HepG2 (cell line): ENCODE data around the gene UNC5B. TPM values are rescaled to one million over a fixed set of nuclear protein-coding genes. Genes with fewer than 3 reads are reported as not detected.

ENCODE experiments used
- ATAC-seq: fragments of 200-7000 bp; cut with Tn5 transposase; 3 replicates; pipeline ENCODE4 v1.9.1; 2020; ENCODE audit warnings: mild to moderate bottlenecking, moderate library complexity
- BruUV-seq: library from RNA; stranded (reverse); fragments of 400-500 nt; replicated peaks from 2 replicates; lab custom pipeline; 2021; lab: Mats Ljungman, UMichigan
- CTCF ChIA-PET: fragments of 300-600 bp; formaldehyde crosslinking; extraction: SDS; loops from one replicate; lab custom pipeline; 2021; ENCODE audit warnings: low total read pairs, inconsistent platforms, low intra/inter-chr PET ratio; lab: Yijun Ruan, JAX
- POLR2A ChIA-PET: fragments of 350-600 bp; sonication (Branson Sonifier 250); formaldehyde crosslinking; loops from one replicate; lab custom pipeline; 2020; ENCODE audit warnings: antibody characterized with exemption, inconsistent platforms; lab: Yijun Ruan, JAX
- DNase-seq: peaks from one replicate; pipeline ENCODE4 v3.0.0-alpha.2; 2015; ENCODE audit warnings: low spot score
- FAIRE-seq: peaks from 3 replicates; lab custom pipeline; 2011; peaks lifted over from hg19 to GRCh38; lab: Jason Lieb, UNC
- H2AFZ ChIP-seq: one replicate; pipeline ENCODE4 v1.6.1; 2011; ENCODE audit warnings: low read length, inconsistent platforms
- H3K27ac ChIP-seq: fragments of 300-600 bp; 3 replicates; pipeline ENCODE4 v1.8.0; 2011; ENCODE audit warnings: mixed run types, mild to moderate bottlenecking, mixed read lengths, low read length, inconsistent platforms; ENCODE audit not compliant: insufficient read depth; ENCODE audit errors: extremely low read length
- H3K27me3 ChIP-seq, 2 experiments: fragments of 200-600 bp in 1 of 2; 2 replicates in 1 of 2; 3 replicates in 1 of 2; pipeline versions ENCODE4 v1.6.0 to v1.8.0; 2011; ENCODE audit warnings: low read length in 2 of 2, mild to moderate bottlenecking in 2 of 2, moderate library complexity in 2 of 2, inconsistent platforms in 1 of 2; ENCODE audit not compliant: insufficient read depth in 2 of 2, control insufficient read depth in 1 of 2
- H3K36me3 ChIP-seq, 2 experiments: fragments of 200-600 bp in 1 of 2; replicated peaks in 1 of 2; 2 replicates in 1 of 2; 3 replicates in 1 of 2; pipeline versions ENCODE4 v1.5.1 to v1.8.0; 2011; ENCODE audit warnings: low read length in 2 of 2, inconsistent platforms in 1 of 2; ENCODE audit not compliant: insufficient read depth in 2 of 2, control insufficient read depth in 1 of 2
- H3K4me1 ChIP-seq: 2 replicates; pipeline ENCODE4 v1.5.1; 2012; ENCODE audit warnings: low read length, inconsistent platforms; ENCODE audit not compliant: insufficient read depth
- H3K4me2 ChIP-seq: 2 replicates; pipeline ENCODE4 v1.6.0; 2011; ENCODE audit warnings: low read depth, low read length, inconsistent platforms
- H3K4me3 ChIP-seq, 3 experiments: fragments of 200-600 bp in 1 of 3; sonication (generic), shearing (Covaris generic) in 1 of 3; replicated peaks in 1 of 3; 2 replicates each; pipeline ENCODE4 v1.5.1; 2011 to 2016; ENCODE audit warnings: low read length in 3 of 3, inconsistent platforms in 2 of 3, low read depth in 2 of 3, mild to moderate bottlenecking in 2 of 3, control low read depth in 1 of 3, mixed read lengths in 1 of 3; ENCODE audit not compliant: insufficient read depth in 1 of 3
- H3K79me2 ChIP-seq: one replicate; pipeline ENCODE4 v1.6.1; 2011; ENCODE audit warnings: low read length, inconsistent platforms; ENCODE audit not compliant: insufficient read depth
- H3K9ac ChIP-seq: 2 replicates; pipeline ENCODE4 v1.6.0; 2011; ENCODE audit warnings: mild to moderate bottlenecking, low read depth, low read length, inconsistent platforms; ENCODE audit not compliant: insufficient read depth
- H3K9me3 ChIP-seq: 2 replicates; pipeline ENCODE4 v1.5.1; 2012; ENCODE audit warnings: mild to moderate bottlenecking, low read length
- H4K20me1 ChIP-seq: 2 replicates; pipeline ENCODE4 v1.6.0; 2011; ENCODE audit warnings: inconsistent platforms, mild to moderate bottlenecking, low read length, moderate library complexity; ENCODE audit not compliant: insufficient read depth
- HMG20A ChIP-seq: IDR thresholded peaks from 2 replicates; pipeline ENCODE4 v1.6.1; 2016; ENCODE audit warnings: borderline replicate concordance
- ISX ChIP-seq: sonication (generic); formaldehyde crosslinking; conservative IDR thresholded peaks from 2 replicates; pipeline ENCODE4 v1.5.0; 2020; ENCODE audit warnings: missing genetic modification reagents
- PAF1 ChIP-seq: IDR thresholded peaks from 2 replicates; pipeline ENCODE4 v1.6.1; 2016; ENCODE audit warnings: missing genetic modification reagents, missing compliant biosample characterization
- STAG1 ChIP-seq: sonication (generic); formaldehyde crosslinking; IDR thresholded peaks from 2 replicates; pipeline ENCODE4 v1.4.0; 2020; ENCODE audit warnings: missing genetic modification reagents
- ZNF138 ChIP-seq: sonication (generic); formaldehyde crosslinking; IDR thresholded peaks from 2 replicates; pipeline ENCODE4 v1.5.0; 2020; ENCODE audit warnings: mild to moderate bottlenecking, low read depth, missing genetic modification reagents
- ZNF17 ChIP-seq: sonication (generic); formaldehyde crosslinking; IDR thresholded peaks from 2 replicates; pipeline ENCODE4 v1.5.0; 2020; ENCODE audit warnings: mild to moderate bottlenecking, missing genetic modification reagents
- ZNF253 ChIP-seq: sonication (generic); formaldehyde crosslinking; IDR thresholded peaks from 2 replicates; pipeline ENCODE4 v1.8.0; 2022; ENCODE audit warnings: mild to moderate bottlenecking, missing genetic modification reagents, borderline replicate concordance
- ZNF484 ChIP-seq: sonication (generic); formaldehyde crosslinking; IDR thresholded peaks from 2 replicates; pipeline ENCODE4 v1.5.1; 2020; ENCODE audit warnings: mild to moderate bottlenecking, low read depth, missing genetic modification reagents, borderline replicate concordance
- ZNF747 ChIP-seq: sonication (generic); formaldehyde crosslinking; IDR thresholded peaks from 2 replicates; pipeline ENCODE4 v1.8.1; 2023; ENCODE audit warnings: missing genetic modification reagents, mild to moderate bottlenecking, borderline replicate concordance
- WGBS: methylation state at CpG from one replicate; pipeline ENCODE4 v1.1.6; 2017; ENCODE audit warnings: low lambda C conversion rate; 5-methylcytosine and 5-hydroxymethylcytosine counted together
- in situ Hi-C: cut with HindIII; loops from 2 replicates; pipeline ENCODE4 v1.10.0; 2017; ENCODE audit warnings: low pct_unique_long_range_greater_than_20kb; ENCODE audit not compliant: extremely low pct_ligation_motif_present
- intact Hi-C: fragments of 100-400 bp; cut with micrococcal nuclease; formaldehyde crosslinking; loops from one replicate; pipeline ENCODE4 v1.10.0; 2022; ENCODE audit not compliant: unreplicated experiment
- polyA plus RNA-seq, 8 experiments: library from polyadenylated mRNA; depleted of rRNA in 3 of 8; stranded (reverse) in 7 of 8; unstranded in 1 of 8; fragments of >200 nt; fragmentation: Illumina TruSeq in 4 of 8; extraction: Trizol in 4 of 8; gene quantifications; 2 replicates each; pipeline versions ENCODE4 v1.2.1 to v1.2.3, GENCODE V29; 2011 to 2016; ENCODE audit warnings: low read depth in 4 of 8, missing spikeins in 1 of 8, mixed read lengths in 1 of 8; ENCODE audit not compliant: insufficient read depth in 1 of 8
- total RNA-seq, 5 experiments: library from RNA; depleted of rRNA; stranded (reverse); fragments of >200 nt; fragmentation: Illumina TruSeq; extraction: Trizol; gene quantifications; 2 replicates each; pipeline ENCODE4 v1.2.3, GENCODE V29; 2016; ENCODE audit warnings: low read depth in 1 of 5
- TF ChIP-seq, protein P1 (sequence below): sonication (generic); formaldehyde crosslinking; IDR thresholded peaks from 2 replicates; pipeline ENCODE4 v1.5.0; 2020; ENCODE audit warnings: mild to moderate bottlenecking, missing genetic modification reagents, moderate library complexity
- TF ChIP-seq, protein P2 (sequence below): sonication (generic); formaldehyde crosslinking; IDR thresholded peaks from 2 replicates; pipeline ENCODE4 v1.8.0; 2022; ENCODE audit warnings: missing genetic modification reagents, low read depth, mild to moderate bottlenecking, borderline replicate concordance
- TF ChIP-seq, protein P3 (sequence below): sonication (generic); formaldehyde crosslinking; IDR thresholded peaks from 2 replicates; pipeline ENCODE4 v1.4.0; 2020; ENCODE audit warnings: missing genetic modification reagents
- TF ChIP-seq, protein P4 (sequence below): IDR thresholded peaks from 2 replicates; pipeline ENCODE4 v1.6.1; 2012; ENCODE audit warnings: inconsistent platforms

The UNC5B gene
- total and polyA plus RNA-seq, 2 of the 13 experiments (the other 11 are each of a cell fraction or from before 2014, with no cell fraction given), result 0.07 TPM

DNA sequence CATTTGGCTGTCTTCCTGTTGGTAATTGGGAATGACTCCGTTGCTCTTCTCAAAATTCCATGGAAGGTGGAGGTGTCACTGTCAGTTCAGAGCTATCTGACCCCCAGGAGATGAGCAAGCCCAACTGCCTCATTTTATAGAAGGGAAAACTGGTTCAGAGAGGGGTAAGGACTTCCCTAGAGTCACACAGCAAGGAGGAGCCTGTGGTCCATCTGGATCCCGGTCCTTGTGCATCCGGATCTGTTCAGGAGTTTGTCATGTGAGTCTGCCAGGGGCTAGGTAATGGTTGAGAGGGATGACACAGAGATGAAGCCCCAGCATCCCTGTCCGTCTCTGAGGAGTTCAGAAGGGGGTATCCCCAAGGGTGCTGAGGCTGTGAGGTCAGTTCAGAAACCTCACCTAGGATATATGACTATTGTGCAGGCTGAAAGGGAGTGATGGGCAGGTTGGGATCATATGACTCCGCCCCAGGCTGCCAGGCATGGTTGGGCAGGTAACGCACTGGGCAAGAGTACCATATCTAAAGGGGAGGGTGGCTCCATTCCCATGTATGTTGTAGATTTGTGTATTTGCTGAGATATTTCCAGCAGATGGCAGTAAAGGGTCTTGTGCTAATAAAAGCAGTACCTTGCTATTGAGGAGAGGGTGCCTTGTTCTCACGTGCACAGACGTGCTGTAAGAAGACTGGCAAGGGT lies 90.7 kb downstream of the UNC5B start:
- DNase-seq (peak; percentile 65), ATAC-seq (peak; percentile 82), FAIRE-seq (peak; percentile 57)
- in situ Hi-C loops, result no loop called here
- H3K36me3 ChIP-seq, result no peaks in the 10 kb centered on the region
- no peak overlapping the region for H2AFZ ChIP-seq
- H3K4me1 ChIP-seq, result peaks cover 9% of the 10 kb centered on the region; the same call in 1 of the 2 replicates
- H3K79me2 ChIP-seq, result no peaks in the 10 kb centered on the region
- no peaks in the 10 kb centered on the region for H3K9me3 ChIP-seq
- ChIA-PET POLR2A (no interaction called here), CTCF (interaction anchor here (0.7 to 1.2 kb wide), 3 partner anchors 81 to 406 kb away, joined by 3 to 5 read pairs (median 4); no protein-coding TSS in a partner anchor)
- peaks cover 2 to 13% of the 10 kb centered on the region in 2 experiments; a peak in 2 of 5 replicates for H3K27me3 ChIP-seq
- H3K4me2 ChIP-seq, result no peak overlapping the region
- no peak overlapping the region for H3K4me3 ChIP-seq
- WGBS, result 17% methylated on average over 6 of the region's 8 CpGs
- BruUV-seq, result no TSS peak
- TF ChIP-seq, protein P1, sequence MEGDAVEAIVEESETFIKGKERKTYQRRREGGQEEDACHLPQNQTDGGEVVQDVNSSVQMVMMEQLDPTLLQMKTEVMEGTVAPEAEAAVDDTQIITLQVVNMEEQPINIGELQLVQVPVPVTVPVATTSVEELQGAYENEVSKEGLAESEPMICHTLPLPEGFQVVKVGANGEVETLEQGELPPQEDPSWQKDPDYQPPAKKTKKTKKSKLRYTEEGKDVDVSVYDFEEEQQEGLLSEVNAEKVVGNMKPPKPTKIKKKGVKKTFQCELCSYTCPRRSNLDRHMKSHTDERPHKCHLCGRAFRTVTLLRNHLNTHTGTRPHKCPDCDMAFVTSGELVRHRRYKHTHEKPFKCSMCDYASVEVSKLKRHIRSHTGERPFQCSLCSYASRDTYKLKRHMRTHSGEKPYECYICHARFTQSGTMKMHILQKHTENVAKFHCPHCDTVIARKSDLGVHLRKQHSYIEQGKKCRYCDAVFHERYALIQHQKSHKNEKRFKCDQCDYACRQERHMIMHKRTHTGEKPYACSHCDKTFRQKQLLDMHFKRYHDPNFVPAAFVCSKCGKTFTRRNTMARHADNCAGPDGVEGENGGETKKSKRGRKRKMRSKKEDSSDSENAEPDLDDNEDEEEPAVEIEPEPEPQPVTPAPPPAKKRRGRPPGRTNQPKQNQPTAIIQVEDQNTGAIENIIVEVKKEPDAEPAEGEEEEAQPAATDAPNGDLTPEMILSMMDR (CRISPR knock-in tag), result peak; percentile 69
- TF ChIP-seq ZNF484 (CRISPR knock-in tag), result no peak
- peak; percentile 63 for TF ChIP-seq STAG1 (CRISPR knock-in tag)
- 0 out of 2 replicates have a peak, but pooled peaks cover 3% of the 10 kb centered on the region for H4K20me1 ChIP-seq
- intact Hi-C loops, result no loop called here
- H3K27ac ChIP-seq, result no peak overlapping the region
- no peak overlapping the region for H3K9ac ChIP-seq

DNA sequence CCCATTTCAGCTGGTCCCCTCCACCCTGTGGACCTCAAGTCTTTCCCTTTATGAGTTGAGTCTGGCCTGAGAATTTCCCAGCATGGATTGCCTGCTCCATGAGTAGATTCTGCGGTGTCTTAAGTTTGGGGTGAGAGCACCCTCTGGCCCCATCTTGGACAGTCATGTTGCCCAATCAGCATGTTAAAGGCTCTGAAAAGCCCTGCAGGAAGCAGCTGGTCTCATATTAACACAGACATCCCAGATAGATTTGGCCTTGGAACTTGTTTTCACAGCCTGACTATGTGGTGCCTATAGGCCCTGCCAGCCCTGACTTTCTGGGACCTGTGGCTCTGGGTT lies 91.2 kb downstream of the UNC5B start:
- no peaks in the 10 kb centered on the region for H3K9me3 ChIP-seq
- H3K4me2 ChIP-seq, result no peak overlapping the region
- no peak overlapping the region for H3K4me3 ChIP-seq
- no peak for DNase-seq
- no TSS peak for BruUV-seq
- in situ Hi-C loops, result no loop called here
- 0 out of 2 replicates have a peak, but pooled peaks cover 3% of the 10 kb centered on the region for H4K20me1 ChIP-seq
- H2AFZ ChIP-seq, result no peak overlapping the region
- H3K4me1 ChIP-seq, result peaks cover 11% of the 10 kb centered on the region; the same call in 1 of the 2 replicates
- FAIRE-seq, result no peak
- CTCF ChIA-PET, result interaction anchor here (0.7 to 1.2 kb wide), 3 partner anchors 80 to 405 kb away, joined by 3 to 5 read pairs (median 4); no protein-coding TSS in a partner anchor
- no peak overlapping the region for H3K27ac ChIP-seq
- H3K27me3 ChIP-seq, result peaks cover 2 to 13% of the 10 kb centered on the region in 2 experiments; a peak in 2 of 5 replicates
- WGBS, result 0% methylated on average over 1 of the region's 1 CpG
- POLR2A ChIA-PET, result no interaction called here
- no peaks in the 10 kb centered on the region for H3K36me3 ChIP-seq
- H3K9ac ChIP-seq, result no peak overlapping the region
- intact Hi-C loops, result no loop called here
- no peak for ATAC-seq
- no peaks in the 10 kb centered on the region for H3K79me2 ChIP-seq
- TF ChIP-seq PAF1 (CRISPR knock-in tag) (no peak), ZNF253 (CRISPR knock-in tag) (no peak), ZNF747 (no peak), ZNF17 (CRISPR knock-in tag) (no peak), STAG1 (CRISPR knock-in tag) (no peak), HMG20A (no peak), ZNF138 (CRISPR knock-in tag) (no peak), ISX (CRISPR knock-in tag) (no peak)
- TF ChIP-seq, protein P2, sequence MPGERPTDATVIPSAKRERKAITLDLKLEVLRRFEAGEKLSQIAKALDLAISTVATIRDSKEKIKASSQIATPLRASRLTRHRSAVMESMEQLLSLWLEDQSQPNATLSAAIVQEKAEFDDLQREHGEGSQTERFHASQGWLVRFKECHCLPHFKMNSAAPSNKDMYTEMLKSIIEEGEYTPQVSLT (CRISPR knock-in tag), result no peak
- TF ChIP-seq, protein P3, sequence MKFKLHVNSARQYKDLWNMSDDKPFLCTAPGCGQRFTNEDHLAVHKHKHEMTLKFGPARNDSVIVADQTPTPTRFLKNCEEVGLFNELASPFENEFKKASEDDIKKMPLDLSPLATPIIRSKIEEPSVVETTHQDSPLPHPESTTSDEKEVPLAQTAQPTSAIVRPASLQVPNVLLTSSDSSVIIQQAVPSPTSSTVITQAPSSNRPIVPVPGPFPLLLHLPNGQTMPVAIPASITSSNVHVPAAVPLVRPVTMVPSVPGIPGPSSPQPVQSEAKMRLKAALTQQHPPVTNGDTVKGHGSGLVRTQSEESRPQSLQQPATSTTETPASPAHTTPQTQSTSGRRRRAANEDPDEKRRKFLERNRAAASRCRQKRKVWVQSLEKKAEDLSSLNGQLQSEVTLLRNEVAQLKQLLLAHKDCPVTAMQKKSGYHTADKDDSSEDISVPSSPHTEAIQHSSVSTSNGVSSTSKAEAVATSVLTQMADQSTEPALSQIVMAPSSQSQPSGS (CRISPR knock-in tag), result no peak
- TF ChIP-seq, protein P4, sequence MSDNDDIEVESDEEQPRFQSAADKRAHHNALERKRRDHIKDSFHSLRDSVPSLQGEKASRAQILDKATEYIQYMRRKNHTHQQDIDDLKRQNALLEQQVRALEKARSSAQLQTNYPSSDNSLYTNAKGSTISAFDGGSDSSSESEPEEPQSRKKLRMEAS, result no peak
